ENCODE data around the gene C3orf70. TPM values are rescaled to one million over a fixed set of nuclear protein-coding genes. Genes with fewer than 3 reads are reported as not detected.

The C3orf70 gene
- total and polyA plus RNA-seq, 10 donors, result 0.41 to 9.9 (median 5.7) TPM

GRCh38 chr3:185069037-185070030, 83.5 kb downstream of the C3orf70 start:
- H3K4me3 ChIP-seq, result no peak overlapping the region
- H3K27me3 ChIP-seq (replicated peaks in 1 of 7), result no peaks in the 10 kb centered on the region
- WGBS, 5 donors, result 81 to 88% (median 85%) methylated on average over 21 to 28 of the region's 28 CpGs
- TF ChIP-seq POLR2A (IDR thresholded peaks at IDR 0.05) (no peak), CTCF (IDR thresholded peaks at IDR 0.05 in 8 of 11, conservative IDR thresholded peaks at IDR 0.05 in 3 of 11) (no peak), POLR2AphosphoS5 (IDR thresholded peaks at IDR 0.05) (no peak)
- DNase-seq, result no peak
- peaks cover 0 to 10% (median 0%) of the 10 kb centered on the region in 6 donors for H3K4me1 ChIP-seq
- H3K36me3 ChIP-seq, result no peaks in the 10 kb centered on the region
- intact Hi-C loops (cut with DNase I; ENCODE audit: low total_unique reads), result no loop called here
- no peak overlapping the region for H3K27ac ChIP-seq
- H3K9me3 ChIP-seq, result no peaks in the 10 kb centered on the region

GRCh38 chr3:185067173-185067572, 85.7 kb downstream of the C3orf70 start:
- WGBS, 5 donors, result 90 to 93% (median 92%) methylated on average over 11 of the region's 11 CpGs

GRCh38 chr3:185066251-185066650, 86.6 kb downstream of the C3orf70 start:
- H3K9me3 ChIP-seq, result peaks cover 0 to 6% (median under 1%) of the 10 kb centered on the region in 8 donors
- no peak overlapping the region for H3K27ac ChIP-seq
- H3K36me3 ChIP-seq, result no peaks in the 10 kb centered on the region
- no peak overlapping the region for H3K4me3 ChIP-seq
- no peak for TF ChIP-seq CTCF (IDR thresholded peaks at IDR 0.05 in 8 of 11, conservative IDR thresholded peaks at IDR 0.05 in 3 of 11)
- TF ChIP-seq POLR2A (IDR thresholded peaks at IDR 0.05), result no peak
- no peak for TF ChIP-seq POLR2AphosphoS5 (IDR thresholded peaks at IDR 0.05)
- no peaks in the 10 kb centered on the region for H3K27me3 ChIP-seq (replicated peaks in 1 of 7)
- no peak for DNase-seq
- peaks cover 0 to 10% (median 0%) of the 10 kb centered on the region in 6 donors for H3K4me1 ChIP-seq
- WGBS, 5 donors, result 86 to 93% (median 90%) methylated on average over 4 of the region's 4 CpGs
- intact Hi-C loops (cut with DNase I; ENCODE audit: low total_unique reads), result no loop called here

More at GRCh38 chr3:185067173-185067572, 85.7 kb downstream of the C3orf70 start:
- H3K27ac ChIP-seq, result no peak overlapping the region
- intact Hi-C loops (cut with DNase I; ENCODE audit: low total_unique reads), result no loop called here
- no peaks in the 10 kb centered on the region for H3K36me3 ChIP-seq
- H3K4me1 ChIP-seq, result peaks cover 0 to 10% (median 0%) of the 10 kb centered on the region in 6 donors
- TF ChIP-seq POLR2A (IDR thresholded peaks at IDR 0.05) (no peak), POLR2AphosphoS5 (IDR thresholded peaks at IDR 0.05) (no peak), CTCF (IDR thresholded peaks at IDR 0.05 in 8 of 11, conservative IDR thresholded peaks at IDR 0.05 in 3 of 11) (no peak)
- H3K27me3 ChIP-seq (replicated peaks in 1 of 7), result no peaks in the 10 kb centered on the region
- DNase-seq, result no peak
- no peak overlapping the region for H3K4me3 ChIP-seq
- H3K9me3 ChIP-seq, result no peaks in the 10 kb centered on the region

GRCh38 chr3:185065059-185065458, 87.8 kb downstream of the C3orf70 start:
- TF ChIP-seq POLR2A (IDR thresholded peaks at IDR 0.05) (no peak), POLR2AphosphoS5 (IDR thresholded peaks at IDR 0.05) (no peak), CTCF (IDR thresholded peaks at IDR 0.05 in 8 of 11, conservative IDR thresholded peaks at IDR 0.05 in 3 of 11) (no peak)
- Histone ChIP-seq H3K36me3 (no peaks in the 10 kb centered on the region), H3K4me3 (no peak overlapping the region), H3K27me3 (replicated peaks in 1 of 7) (no peaks in the 10 kb centered on the region), H3K27ac (no peak overlapping the region), H3K4me1 (peaks cover 0 to 6% (median 0%) of the 10 kb centered on the region in 6 donors), H3K9me3 (peaks cover 0 to 18% (median 13%) of the 10 kb centered on the region in 8 donors)
- no peak for DNase-seq
- intact Hi-C loops (cut with DNase I; ENCODE audit: low total_unique reads), result no loop called here
- WGBS, 5 donors, result 82 to 100% (median 92%) methylated on average over 3 of the region's 3 CpGs

Measured in spleen (tissue), 11 donors.